ENCODE results near the gene BARHL1.

BARHL1 gene

DNA sequence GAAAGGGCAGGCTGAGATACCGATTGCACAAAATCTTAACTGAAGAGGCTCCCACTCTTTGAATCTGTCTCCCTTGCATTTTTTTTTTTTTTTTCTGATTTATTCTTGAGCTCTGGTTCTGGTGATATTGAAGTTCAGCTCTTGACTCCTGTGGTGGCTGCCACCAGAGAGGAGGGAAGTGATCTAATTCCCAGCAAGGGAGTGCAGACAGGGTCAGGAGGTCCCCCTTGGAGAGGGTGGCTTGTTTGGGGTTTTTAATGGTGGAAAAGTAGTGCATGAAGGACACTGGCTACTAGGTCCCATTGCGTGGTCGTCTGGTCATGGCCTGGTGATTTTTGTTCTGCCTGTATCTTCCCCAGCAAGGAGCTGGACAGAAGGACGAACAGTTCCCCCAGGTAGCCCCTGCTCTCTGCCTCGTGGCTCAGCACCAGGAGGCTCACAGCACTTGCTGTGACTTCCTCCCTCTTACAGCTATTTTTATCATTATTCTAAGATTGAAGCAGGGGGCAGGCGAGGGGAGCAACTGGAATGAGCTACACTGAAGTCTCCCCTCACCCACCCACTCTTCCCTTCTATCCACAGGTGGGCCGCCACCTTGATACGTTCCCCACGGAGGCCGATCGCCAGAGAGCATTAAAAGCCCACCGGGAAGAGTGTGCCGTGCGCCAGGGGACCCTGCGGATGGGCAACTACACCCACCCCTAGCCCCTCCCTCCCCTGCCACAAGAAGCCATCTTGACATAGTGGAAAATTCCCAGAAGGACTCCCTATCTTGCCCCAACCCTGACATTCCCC lies 10.4 kb upstream of the BARHL1 start:
- DNase-seq, result no peak
- Histone ChIP-seq H3K23ac (ENCODE audit: low read length) (no peak overlapping the region), H3K4me2 (ENCODE audit: low read length) (no peak overlapping the region), H2BK5ac (ENCODE audit: low read length) (no peak overlapping the region), H3K9ac (ENCODE audit: low read length) (no peak overlapping the region), H3K56ac (ENCODE audit: low read length) (no peak overlapping the region), H3K4me1 (ENCODE audit: control insufficient read depth, low read depth, low read length) (no peaks in the 10 kb centered on the region), H4K5ac (ENCODE audit: low read length) (no peak overlapping the region), H3K79me2 (ENCODE audit: control insufficient read depth, insufficient read depth, low read length) (no peaks in the 10 kb centered on the region), H2BK120ac (ENCODE audit: low read depth, low read length) (no peak overlapping the region), H3K18ac (ENCODE audit: low read length) (no peak overlapping the region), H3K79me1 (ENCODE audit: low read length) (no peaks in the 10 kb centered on the region), H3K27ac (ENCODE audit: low read depth, low read length) (no peak overlapping the region), H4K8ac (ENCODE audit: low read depth, low read length) (no peak overlapping the region), H3K36me3 (ENCODE audit: control insufficient read depth, insufficient read depth, low read length) (no peaks in the 10 kb centered on the region), H2BK15ac (replicated peaks; ENCODE audit: low read depth) (no peak overlapping the region), H3K27me3 (ENCODE audit: insufficient read depth, low read length, poor library complexity) (peaks cover 3% of the 10 kb centered on the region), H3K4me3 (ENCODE audit: low read length) (no peak overlapping the region), H3K4ac (ENCODE audit: low read depth, low read length) (no peak overlapping the region), H2AK5ac (ENCODE audit: low read length) (no peak overlapping the region)
- no CpG with 5 or more reads among the region's 15 CpGs for WGBS (ENCODE audit: extremely low coverage, insufficient coverage, low lambda C conversion rate)

DNA sequence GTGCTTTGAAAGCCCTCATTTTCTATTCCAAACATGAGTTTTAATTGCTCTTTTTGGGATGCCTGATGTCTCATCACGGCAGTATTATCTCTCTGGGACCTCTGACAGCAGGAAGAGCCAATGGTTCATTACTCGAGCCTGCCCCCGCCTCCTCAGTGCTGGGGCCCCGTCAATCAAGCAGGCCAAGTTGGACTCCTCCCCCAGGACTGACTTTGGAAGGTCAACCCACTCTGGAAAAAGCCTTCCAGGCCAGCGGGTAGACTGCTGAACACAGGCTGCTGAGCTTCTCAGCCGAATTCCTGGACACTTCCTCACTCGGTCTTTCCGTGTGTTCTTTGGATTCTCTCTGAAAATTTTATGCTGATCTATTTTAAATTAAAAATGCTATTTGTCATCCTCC lies 9.5 kb upstream of the BARHL1 start:
- H3K79me1 ChIP-seq (ENCODE audit: low read length), result no peaks in the 10 kb centered on the region
- H3K4ac ChIP-seq (ENCODE audit: low read depth, low read length), result no peak overlapping the region
- no peak overlapping the region for H4K8ac ChIP-seq (ENCODE audit: low read depth, low read length)
- no peak overlapping the region for H4K5ac ChIP-seq (ENCODE audit: low read length)
- H3K56ac ChIP-seq (ENCODE audit: low read length), result no peak overlapping the region
- no peak overlapping the region for H3K4me2 ChIP-seq (ENCODE audit: low read length)
- no CpG with 5 or more reads among the region's 8 CpGs for WGBS (ENCODE audit: extremely low coverage, insufficient coverage, low lambda C conversion rate)
- H3K79me2 ChIP-seq (ENCODE audit: control insufficient read depth, insufficient read depth, low read length), result no peaks in the 10 kb centered on the region
- H2BK120ac ChIP-seq (ENCODE audit: low read depth, low read length), result no peak overlapping the region
- no peak overlapping the region for H2BK15ac ChIP-seq (replicated peaks; ENCODE audit: low read depth)
- H3K4me1 ChIP-seq (ENCODE audit: control insufficient read depth, low read depth, low read length), result no peaks in the 10 kb centered on the region
- H3K9ac ChIP-seq (ENCODE audit: low read length), result no peak overlapping the region
- no peaks in the 10 kb centered on the region for H3K36me3 ChIP-seq (ENCODE audit: control insufficient read depth, insufficient read depth, low read length)
- H2BK5ac ChIP-seq (ENCODE audit: low read length), result no peak overlapping the region
- no peak overlapping the region for H3K27ac ChIP-seq (ENCODE audit: low read depth, low read length)
- H3K27me3 ChIP-seq (ENCODE audit: insufficient read depth, low read length, poor library complexity), result peaks cover 8% of the 10 kb centered on the region
- H3K4me3 ChIP-seq (ENCODE audit: low read length), result no peak overlapping the region
- H2AK5ac ChIP-seq (ENCODE audit: low read length), result no peak overlapping the region
- peak; percentile 68 for DNase-seq
- H3K23ac ChIP-seq (ENCODE audit: low read length), result no peak overlapping the region
- no peak overlapping the region for H3K18ac ChIP-seq (ENCODE audit: low read length)

DNA sequence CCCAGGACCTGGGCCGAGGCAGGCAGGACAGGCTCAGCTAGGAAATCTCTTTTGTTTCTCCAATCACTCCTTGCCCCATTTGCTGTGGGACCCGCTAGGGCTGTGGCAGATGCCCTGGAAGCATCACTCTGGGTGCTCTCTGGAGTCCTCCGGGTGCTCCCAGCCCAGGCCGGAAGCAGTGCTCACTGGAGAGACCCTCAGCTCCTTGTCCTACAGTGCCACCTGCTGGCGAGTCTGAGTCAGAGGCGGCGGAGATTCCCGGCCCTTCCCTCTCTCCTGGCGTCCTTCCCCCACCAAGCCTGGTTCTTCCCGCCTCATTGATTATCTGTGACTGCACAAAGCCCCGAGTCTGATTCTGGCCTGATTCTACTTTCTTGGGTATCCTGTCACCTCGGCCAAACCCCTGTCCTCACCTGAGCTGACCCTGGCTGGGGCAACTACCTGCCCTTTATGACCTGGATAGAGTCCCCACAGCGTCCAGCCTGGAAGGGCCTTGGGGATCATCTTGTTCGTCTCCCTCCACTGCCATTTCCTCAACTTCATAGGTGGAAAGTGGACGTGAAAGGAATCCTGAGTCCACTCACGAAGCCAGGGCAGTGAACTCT lies 7.3 kb upstream of the BARHL1 start:
- H3K4me1 ChIP-seq (ENCODE audit: control insufficient read depth, low read depth, low read length), result no peaks in the 10 kb centered on the region
- H3K4me2 ChIP-seq (ENCODE audit: low read length), result no peak overlapping the region
- H2BK120ac ChIP-seq (ENCODE audit: low read depth, low read length), result no peak overlapping the region
- no peak overlapping the region for H4K5ac ChIP-seq (ENCODE audit: low read length)
- no peak overlapping the region for H3K27ac ChIP-seq (ENCODE audit: low read depth, low read length)
- no peak overlapping the region for H3K9ac ChIP-seq (ENCODE audit: low read length)
- H3K23ac ChIP-seq (ENCODE audit: low read length), result no peak overlapping the region
- no peak overlapping the region for H2BK15ac ChIP-seq (replicated peaks; ENCODE audit: low read depth)
- WGBS (ENCODE audit: extremely low coverage, insufficient coverage, low lambda C conversion rate), result no CpG with 5 or more reads among the region's 16 CpGs
- DNase-seq, result peak; percentile 85
- H3K79me1 ChIP-seq (ENCODE audit: low read length), result no peaks in the 10 kb centered on the region
- no peak overlapping the region for H3K4ac ChIP-seq (ENCODE audit: low read depth, low read length)
- H3K56ac ChIP-seq (ENCODE audit: low read length), result no peak overlapping the region
- no peaks in the 10 kb centered on the region for H3K36me3 ChIP-seq (ENCODE audit: control insufficient read depth, insufficient read depth, low read length)
- no peak overlapping the region for H4K8ac ChIP-seq (ENCODE audit: low read depth, low read length)
- H3K79me2 ChIP-seq (ENCODE audit: control insufficient read depth, insufficient read depth, low read length), result no peaks in the 10 kb centered on the region
- H3K27me3 ChIP-seq (ENCODE audit: insufficient read depth, low read length, poor library complexity), result peaks cover 28% of the 10 kb centered on the region
- no peak overlapping the region for H3K4me3 ChIP-seq (ENCODE audit: low read length)
- no peak overlapping the region for H2AK5ac ChIP-seq (ENCODE audit: low read length)
- H3K18ac ChIP-seq (ENCODE audit: low read length), result no peak overlapping the region
- no peak overlapping the region for H2BK5ac ChIP-seq (ENCODE audit: low read length)

DNA sequence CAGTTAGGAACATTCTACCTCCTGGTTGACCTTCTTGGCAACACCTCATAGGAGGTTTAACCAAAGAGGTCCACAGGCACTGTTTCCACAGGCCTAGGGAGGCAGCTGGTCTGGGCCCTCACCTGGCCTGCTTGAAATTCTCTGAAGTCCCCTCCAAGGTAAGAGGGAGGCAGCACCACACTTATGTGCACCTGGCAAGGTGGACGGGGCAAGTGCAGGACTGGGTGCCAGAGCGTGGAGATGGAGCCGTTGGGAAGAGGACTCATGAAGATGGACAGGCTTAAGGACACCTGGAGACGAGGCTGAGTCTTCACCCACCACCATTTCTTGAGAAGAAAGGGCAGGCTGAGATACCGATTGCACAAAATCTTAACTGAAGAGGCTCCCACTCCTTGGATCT lies 6.6 kb upstream of the BARHL1 start:
- Histone ChIP-seq H3K56ac (ENCODE audit: low read length) (no peak overlapping the region), H3K79me2 (ENCODE audit: control insufficient read depth, insufficient read depth, low read length) (no peaks in the 10 kb centered on the region), H2AK5ac (ENCODE audit: low read length) (no peak overlapping the region), H3K27ac (ENCODE audit: low read depth, low read length) (no peak overlapping the region), H4K5ac (ENCODE audit: low read length) (no peak overlapping the region), H3K27me3 (ENCODE audit: insufficient read depth, low read length, poor library complexity) (peaks cover 35% of the 10 kb centered on the region), H3K4ac (ENCODE audit: low read depth, low read length) (no peak overlapping the region), H3K79me1 (ENCODE audit: low read length) (no peaks in the 10 kb centered on the region), H3K18ac (ENCODE audit: low read length) (no peak overlapping the region), H3K4me1 (ENCODE audit: control insufficient read depth, low read depth, low read length) (no peaks in the 10 kb centered on the region), H2BK5ac (ENCODE audit: low read length) (no peak overlapping the region), H2BK120ac (ENCODE audit: low read depth, low read length) (no peak overlapping the region), H3K23ac (ENCODE audit: low read length) (no peak overlapping the region), H3K4me3 (ENCODE audit: low read length) (no peak overlapping the region), H2BK15ac (replicated peaks; ENCODE audit: low read depth) (no peak overlapping the region), H4K8ac (ENCODE audit: low read depth, low read length) (no peak overlapping the region), H3K9ac (ENCODE audit: low read length) (no peak overlapping the region), H3K36me3 (ENCODE audit: control insufficient read depth, insufficient read depth, low read length) (no peaks in the 10 kb centered on the region), H3K4me2 (ENCODE audit: low read length) (no peak overlapping the region)
- WGBS (ENCODE audit: extremely low coverage, insufficient coverage, low lambda C conversion rate), result no CpG with 5 or more reads among the region's 5 CpGs
- no peak for DNase-seq

DNA sequence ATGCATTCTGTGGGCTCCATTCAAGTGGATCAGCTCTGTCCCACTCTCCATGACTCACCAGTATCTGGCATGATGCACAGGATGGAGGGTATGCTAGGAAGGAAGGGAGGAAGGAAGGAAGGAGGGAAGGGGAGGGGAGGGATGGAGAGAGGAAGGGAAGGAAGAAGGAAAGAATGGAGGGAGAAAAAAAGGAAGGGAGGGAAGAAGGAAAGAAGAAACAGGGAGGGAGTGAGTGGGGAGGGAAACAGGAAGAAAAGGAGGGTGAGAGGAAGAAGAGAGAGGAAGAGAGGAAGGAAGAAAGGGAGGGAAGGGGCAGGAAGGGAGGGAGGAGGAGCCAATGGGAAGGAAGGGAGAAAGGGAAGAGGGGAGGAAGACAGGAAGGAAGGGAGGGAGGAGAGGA lies 5.3 kb upstream of the BARHL1 start:
- Histone ChIP-seq H2BK5ac (ENCODE audit: low read length) (no peak overlapping the region), H2AK5ac (ENCODE audit: low read length) (no peak overlapping the region), H3K79me2 (ENCODE audit: control insufficient read depth, insufficient read depth, low read length) (no peaks in the 10 kb centered on the region), H3K4ac (ENCODE audit: low read depth, low read length) (no peak overlapping the region), H3K36me3 (ENCODE audit: control insufficient read depth, insufficient read depth, low read length) (no peaks in the 10 kb centered on the region), H2BK120ac (ENCODE audit: low read depth, low read length) (no peak overlapping the region), H3K4me3 (ENCODE audit: low read length) (no peak overlapping the region), H4K5ac (ENCODE audit: low read length) (no peak overlapping the region), H3K27ac (ENCODE audit: low read depth, low read length) (no peak overlapping the region), H3K4me1 (ENCODE audit: control insufficient read depth, low read depth, low read length) (no peaks in the 10 kb centered on the region), H3K23ac (ENCODE audit: low read length) (no peak overlapping the region), H3K79me1 (ENCODE audit: low read length) (no peaks in the 10 kb centered on the region), H2BK15ac (replicated peaks; ENCODE audit: low read depth) (no peak overlapping the region), H3K4me2 (ENCODE audit: low read length) (no peak overlapping the region), H3K18ac (ENCODE audit: low read length) (no peak overlapping the region), H3K9ac (ENCODE audit: low read length) (no peak overlapping the region), H3K56ac (ENCODE audit: low read length) (no peak overlapping the region), H4K8ac (ENCODE audit: low read depth, low read length) (no peak overlapping the region), H3K27me3 (ENCODE audit: insufficient read depth, low read length, poor library complexity) (peaks cover 46% of the 10 kb centered on the region)
- DNase-seq, result no peak

Data from mesendoderm (in vitro differentiated cells).